GM08714 (cell line): ENCODE data around the gene BMP2.
A peak's percentile ranks its signal among the peaks of the same experiment; 100 is the strongest.

ENCODE experiments used
- H3K4me3 ChIP-seq: fragments of 200-500 bp; sonication (Bioruptor generic); 2 replicates; pipeline ENCODE4 v1.5.1; 2014; ENCODE audit warnings: mild to moderate bottlenecking, low read length, inconsistent platforms
- ZNF274 ChIP-seq: IDR thresholded peaks from 2 replicates; pipeline ENCODE4 v1.6.1; 2012; ENCODE audit warnings: mild to moderate bottlenecking, low read depth, low read length

Gene BMP2

DNA sequence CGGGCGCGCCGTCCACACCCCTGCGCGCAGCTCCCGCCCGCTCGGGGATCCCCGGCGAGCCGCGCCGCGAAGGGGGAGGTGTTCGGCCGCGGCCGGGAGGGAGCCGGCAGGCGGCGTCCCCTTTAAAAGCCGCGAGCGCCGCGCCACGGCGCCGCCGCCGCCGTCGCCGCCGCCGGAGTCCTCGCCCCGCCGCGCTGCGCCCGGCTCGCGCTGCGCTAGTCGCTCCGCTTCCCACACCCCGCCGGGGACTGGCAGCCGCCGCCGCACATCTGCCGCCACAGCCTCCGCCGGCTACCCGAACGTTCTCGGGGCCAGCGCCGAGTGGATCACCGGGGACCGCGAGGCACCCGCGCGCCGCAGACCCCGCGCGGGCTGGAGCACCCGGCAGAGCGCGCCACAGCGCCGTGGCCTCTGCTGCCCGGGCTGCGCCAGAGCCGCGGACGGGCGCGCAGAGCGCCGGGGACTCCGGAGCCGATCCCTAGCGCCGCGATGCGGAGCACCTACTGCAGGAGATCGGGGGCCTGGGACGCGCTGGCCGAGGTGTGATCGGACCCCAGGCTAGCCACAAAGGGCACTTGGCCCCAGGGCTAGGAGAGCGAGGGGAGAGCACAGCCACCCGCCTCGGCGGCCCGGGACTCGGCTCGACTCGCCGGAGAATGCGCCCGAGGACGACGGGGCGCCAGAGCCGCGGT, at the start of gene BMP2:
TSS of gene BMP2 (plus strand) at position 151 of the 692 bp plus-strand sequence. CDS start 2,441 bp downstream, outside the sequence.
- no peak for TF ChIP-seq ZNF274
- H3K4me3 ChIP-seq: peak within 1 kb of the TSS; percentile 70

DNA sequence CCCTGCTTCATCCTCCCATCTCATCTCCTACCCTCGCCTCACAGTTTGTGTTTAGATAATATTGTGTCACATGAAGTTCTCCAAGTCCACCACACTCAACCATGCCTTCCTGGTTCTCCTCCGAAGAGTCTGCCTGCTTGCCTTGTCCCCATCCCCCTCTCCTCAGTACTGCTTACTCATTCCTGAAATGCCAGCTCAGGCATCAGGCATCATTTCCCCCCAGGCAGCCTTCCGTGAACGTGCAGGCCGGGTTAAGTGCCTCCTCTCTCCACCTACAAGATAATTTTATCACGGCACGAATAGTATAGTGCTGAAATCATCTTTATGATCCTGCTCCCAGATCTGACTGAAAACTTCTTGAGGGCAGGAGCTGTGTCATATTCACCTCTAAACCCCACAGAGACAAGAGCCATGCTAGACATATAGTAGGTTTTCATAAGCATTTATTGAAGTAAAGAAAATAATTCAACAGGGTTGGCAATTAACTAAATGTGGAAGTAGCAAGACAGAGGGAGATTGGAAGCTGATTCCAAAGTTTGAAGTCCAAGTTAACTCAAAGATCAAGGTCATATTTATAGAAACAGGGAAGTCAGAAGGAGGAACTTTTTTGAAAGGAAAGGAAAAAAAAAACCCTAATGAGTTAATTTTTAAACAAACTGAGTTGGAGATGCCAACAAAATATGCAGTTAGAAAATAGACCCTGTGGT, 48.7 kb upstream of the BMP2 start:
- no peak for TF ChIP-seq ZNF274
- no peak overlapping the region for H3K4me3 ChIP-seq

DNA sequence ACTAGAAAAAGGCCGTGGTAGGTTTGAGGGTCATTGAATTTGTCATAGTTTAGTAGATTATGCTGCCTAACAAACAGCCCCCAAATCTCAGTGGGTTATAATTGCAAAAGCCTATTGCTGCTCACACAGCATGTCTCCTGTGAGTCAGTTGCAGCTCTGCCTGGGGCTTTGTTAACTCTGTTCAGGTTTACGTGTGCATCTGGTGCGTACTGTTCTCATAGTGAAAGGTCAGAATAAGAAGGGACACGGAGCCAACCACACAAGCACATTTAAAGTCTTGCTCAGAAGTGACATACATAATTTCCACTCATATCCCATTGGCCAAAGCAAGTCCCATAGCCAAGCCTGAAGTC, 48.1 kb upstream of the BMP2 start:
- no peak for TF ChIP-seq ZNF274
- H3K4me3 ChIP-seq: no peak overlapping the region

DNA sequence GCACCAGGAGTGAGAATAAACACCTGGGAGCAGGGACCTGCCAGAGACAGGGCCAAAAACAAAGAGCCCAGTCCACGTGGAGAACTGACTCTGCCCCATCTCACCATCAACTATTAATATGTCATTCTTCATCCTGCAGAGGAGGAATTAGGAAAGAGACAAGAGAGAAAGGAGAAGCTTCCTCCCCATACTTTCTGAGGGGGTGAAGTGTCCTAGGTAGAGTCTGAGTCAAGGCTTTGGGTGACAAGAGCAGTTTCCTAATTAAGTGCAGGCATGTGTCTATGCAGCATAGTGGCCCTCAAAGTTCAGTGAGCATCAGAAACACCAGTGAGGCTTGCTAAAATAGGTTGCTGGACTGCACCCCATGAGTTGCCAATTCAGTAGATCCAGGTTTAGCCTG, 40.7 kb upstream of the BMP2 start:
- H3K4me3 ChIP-seq: no peak overlapping the region
- no peak for TF ChIP-seq ZNF274

DNA sequence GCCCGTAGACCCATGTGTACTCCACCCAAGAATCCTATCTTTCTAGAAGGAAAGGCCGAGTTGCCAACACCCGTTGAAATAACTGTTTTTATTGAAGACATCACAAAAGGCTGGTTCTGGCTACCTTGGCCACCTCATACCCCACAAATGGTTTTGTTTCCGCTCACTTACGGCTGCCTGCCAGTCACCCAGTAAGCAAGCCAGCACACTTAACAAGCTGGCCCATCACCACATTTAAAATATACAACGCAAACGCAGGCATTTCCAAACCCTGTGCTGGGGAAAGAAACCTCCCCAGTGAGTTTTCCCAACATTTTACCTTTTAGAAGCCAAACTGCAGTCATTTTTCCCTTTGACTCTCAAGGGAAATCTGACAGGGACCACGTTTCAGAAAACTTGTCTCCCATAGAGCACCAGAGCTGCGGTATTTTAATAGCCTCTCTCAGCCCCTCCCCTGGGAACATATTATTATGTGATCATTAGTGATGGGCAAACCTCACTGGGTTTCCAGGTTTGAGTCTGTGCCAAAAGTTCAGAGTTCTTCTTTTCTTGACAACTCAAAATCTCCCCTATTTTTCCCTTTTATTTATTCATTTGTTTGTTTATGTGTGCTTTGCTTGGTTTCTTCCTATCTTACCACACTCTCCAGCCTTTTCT, 36.7 kb upstream of the BMP2 start:
- no peak overlapping the region for H3K4me3 ChIP-seq
- no peak for TF ChIP-seq ZNF274

DNA sequence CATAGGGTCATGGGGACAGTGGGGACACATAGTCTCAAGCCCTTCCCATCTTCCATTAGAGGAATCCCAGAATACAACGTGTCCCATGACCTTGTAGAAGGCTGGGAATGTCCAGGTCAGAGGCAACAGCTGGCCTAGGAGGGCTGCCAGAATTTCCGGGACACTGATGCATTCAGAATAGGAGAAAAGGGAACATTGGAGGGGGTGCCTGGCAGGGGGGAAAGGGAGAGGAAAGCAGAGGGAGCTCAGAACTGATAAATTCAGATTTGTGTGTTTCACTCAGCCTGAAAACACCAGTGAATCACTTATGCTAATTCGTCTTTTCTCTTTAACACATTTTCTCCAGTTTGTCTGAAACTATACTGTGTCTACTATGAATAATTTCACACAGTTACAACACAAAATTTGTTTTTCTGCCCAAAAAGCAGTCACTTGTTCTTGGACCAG, 35.5 kb upstream of the BMP2 start:
- H3K4me3 ChIP-seq: no peak overlapping the region
- TF ChIP-seq ZNF274: no peak

DNA sequence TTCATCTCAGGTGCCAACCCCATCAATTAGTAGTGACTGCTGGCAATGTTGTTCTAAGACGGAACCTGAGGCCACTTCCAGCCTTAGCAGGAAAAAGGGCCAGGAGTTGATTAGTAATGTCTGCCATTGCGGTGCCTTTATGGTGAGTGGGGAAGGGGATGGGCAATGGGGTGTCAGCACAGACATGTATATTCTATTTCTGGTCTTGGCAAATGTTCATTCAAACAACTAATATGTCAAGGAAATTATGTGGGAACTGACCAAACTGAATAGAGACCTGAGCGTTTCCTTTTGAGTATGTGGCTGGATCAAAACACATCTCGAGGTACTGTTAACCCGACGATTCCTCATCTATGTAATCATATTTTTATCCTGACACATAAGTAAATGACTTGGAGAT, 34.6 kb upstream of the BMP2 start:
- no peak for TF ChIP-seq ZNF274
- H3K4me3 ChIP-seq: no peak overlapping the region

DNA sequence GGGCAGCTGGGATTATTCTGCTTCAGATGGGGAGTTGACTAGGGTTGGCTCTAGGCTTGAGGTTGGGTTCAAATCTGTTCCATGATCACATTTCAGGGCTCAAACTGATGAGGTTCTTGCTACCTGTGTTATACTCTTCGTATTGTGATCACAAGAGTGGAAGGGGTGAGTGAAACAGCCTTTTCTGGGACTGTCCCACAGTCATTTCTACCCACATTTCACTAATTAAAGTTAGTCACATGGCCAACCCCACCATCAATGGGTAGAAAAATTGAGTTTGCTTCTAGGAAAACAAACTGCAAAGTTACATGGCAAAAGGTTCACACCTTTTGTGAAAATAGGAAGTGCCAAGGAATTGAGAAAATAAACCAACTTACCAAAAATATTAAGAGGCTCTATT, 33.5 kb upstream of the BMP2 start:
- no peak overlapping the region for H3K4me3 ChIP-seq
- no peak for TF ChIP-seq ZNF274

DNA sequence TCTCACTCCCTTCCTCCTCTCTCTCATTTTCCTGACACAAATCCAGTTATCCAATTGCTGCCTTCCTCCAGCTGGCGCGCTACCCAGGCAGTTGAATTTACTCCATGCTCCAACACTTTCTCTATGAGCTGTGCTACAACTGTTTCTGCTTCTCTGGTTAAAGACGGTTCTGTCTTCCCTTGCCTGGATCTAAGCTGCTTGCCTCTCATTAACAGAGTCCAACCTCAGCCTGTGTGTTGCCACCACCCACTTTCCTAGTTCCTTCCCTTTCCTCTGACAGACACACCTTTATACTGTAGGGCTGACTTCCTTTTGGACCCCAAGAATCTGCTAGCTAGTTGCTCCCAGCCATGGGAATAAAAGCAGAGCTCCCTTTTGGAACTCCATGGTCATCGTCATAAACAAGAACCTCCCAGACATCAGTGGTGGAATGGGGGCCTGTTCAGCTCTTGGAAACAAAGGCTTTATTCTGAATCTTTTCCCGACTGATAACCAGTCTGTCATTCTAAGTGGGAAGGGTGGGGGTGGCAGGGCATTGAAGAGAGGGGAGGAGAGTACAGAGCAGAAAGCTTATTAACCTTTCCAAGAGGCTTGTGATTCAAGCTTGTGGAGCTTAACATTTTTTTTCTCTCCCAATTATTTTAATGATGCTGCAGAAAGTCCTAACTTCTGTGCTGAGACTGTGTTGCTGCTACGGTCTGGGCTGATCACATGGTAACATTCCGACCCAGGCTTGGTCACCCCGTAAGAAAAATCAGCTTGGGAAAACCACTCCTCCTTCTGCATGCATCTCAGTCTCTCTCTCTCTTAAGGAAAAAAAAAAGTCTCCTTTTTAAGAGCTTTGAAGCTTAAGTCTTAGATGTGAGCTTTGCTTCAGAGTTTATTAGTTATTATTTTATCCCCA, 31.3 kb upstream of the BMP2 start:
- no peak overlapping the region for H3K4me3 ChIP-seq
- TF ChIP-seq ZNF274: no peak

DNA sequence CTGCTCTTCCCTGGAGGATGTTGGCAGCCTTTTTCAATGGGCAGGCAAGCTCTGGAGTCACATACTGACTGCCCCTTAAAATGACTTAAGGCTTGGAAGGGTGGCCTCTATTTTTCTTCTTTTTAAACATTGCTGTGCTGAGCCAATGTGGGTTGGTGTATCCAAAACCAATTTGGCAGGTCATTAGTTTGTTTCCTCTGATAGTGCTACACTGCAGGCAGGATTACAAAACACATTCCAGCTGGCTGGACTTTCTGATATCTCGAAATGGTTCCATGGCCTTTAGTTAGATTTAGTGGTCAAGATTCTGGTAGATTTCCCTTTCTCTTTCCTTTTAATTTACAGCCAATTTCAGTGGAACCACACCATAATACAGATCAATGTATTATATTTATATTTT, 28.1 kb upstream of the BMP2 start:
- no peak for TF ChIP-seq ZNF274
- no peak overlapping the region for H3K4me3 ChIP-seq

DNA sequence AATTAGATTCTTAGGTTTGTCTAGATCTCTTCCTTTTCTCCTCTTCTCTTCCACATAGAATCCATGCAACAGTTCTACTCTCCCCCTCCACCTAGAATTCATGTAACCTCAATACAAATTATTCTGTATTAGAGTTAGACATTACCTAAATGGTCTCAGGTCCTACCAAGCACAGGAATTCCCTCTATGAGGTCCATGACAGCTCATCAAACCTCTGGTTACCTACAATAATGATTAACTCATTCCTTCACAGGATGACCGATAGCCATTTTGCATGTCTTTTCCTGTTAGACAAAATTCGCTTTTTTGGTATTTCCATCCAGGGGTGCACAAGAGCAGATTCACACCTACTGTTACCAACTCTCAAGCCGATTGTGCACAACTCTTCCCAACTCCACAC, 27.4 kb upstream of the BMP2 start:
- H3K4me3 ChIP-seq: no peak overlapping the region
- no peak for TF ChIP-seq ZNF274

DNA sequence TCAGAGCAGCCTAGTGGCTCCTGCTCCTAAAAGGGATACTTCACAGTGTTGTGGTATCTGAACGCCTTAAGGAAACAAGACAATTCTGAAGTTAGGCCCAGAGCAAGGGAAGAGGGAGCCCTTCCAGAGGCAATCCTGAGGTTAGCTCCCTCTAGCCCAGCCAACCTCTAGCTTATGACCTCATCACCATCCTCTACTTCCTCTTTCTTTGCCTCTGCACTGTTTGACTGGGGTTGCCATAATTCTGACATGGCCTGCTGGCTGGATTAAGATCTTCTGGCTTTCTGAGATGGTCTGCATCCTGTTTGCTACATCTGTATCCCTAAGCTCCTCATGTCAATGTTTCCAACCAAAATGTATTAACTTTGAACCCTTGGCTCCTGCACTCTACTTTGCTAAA, 23.3 kb upstream of the BMP2 start:
- no peak for TF ChIP-seq ZNF274
- no peak overlapping the region for H3K4me3 ChIP-seq

DNA sequence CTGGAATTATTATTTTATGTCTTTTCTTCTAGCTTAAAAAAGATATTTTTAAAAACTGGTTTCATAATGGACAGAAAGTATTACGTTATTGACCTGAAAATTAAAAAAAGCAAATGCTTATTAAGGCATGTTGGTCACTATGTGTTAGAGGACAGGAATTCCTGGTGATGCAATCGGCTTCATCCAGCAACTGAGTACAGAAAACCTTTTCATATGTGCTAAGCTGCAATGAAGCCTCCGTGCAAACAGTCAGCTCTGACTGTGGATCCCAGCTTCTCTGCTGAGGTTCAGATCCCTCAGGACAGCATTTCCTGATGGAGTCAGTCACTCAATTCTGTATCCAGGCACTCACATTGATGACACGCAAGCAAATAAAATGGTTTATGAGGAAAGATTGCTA, 22.7 kb upstream of the BMP2 start:
- H3K4me3 ChIP-seq: no peak overlapping the region
- no peak for TF ChIP-seq ZNF274
